ENCODE data around the gene TDP1.

DNA sequence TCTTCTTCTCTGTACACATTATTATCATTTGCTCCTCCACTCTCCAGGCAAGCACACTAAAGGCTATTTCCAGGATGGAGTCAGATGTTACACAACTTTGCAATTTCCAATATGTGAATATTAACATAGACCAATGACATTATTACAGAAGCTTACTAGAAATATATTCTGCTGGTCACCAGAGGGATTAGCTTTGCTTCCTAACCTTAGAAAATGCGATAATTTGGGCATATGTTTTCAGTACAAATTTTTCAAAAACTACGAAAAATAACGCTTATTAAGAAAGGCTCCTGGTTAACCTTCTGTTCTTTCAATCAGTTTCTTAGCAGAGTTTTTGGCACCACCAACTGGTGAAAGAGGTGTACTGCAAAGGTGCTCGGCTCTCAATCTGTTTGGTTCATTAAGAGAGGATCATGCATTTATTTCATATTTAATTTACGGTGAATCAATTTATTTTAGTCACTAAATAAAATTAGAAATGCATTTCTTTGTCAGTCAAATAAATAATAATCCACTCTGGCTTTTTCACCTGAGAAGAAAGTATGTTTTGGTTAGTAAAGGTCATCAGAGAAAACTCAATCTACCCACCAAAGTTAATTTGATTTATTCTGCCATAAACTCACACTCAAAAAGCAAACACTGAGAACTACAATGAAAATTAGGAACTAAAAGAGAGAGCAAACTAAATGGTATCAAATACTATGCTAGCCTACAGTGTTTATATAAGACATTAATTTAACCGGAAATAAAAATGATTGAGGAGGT lies 40.4 kb upstream of the TDP1 start:
- no peak for TF ChIP-seq EZH2 (IDR thresholded peaks at IDR 0.05; ENCODE audit: insufficient read depth, poor library complexity, severe bottlenecking)
- TF ChIP-seq EZH2phosphoT487 (IDR thresholded peaks at IDR 0.05; ENCODE audit: insufficient read depth, low read depth), result no peak
